WERI-Rb-1 (cell line): ENCODE data around the gene LYST.

Experiments
- DNase-seq: peaks from one replicate; pipeline ENCODE4 v3.0.0-alpha.2; 2020
- H3K27ac ChIP-seq: fragments of 250-450 bp; sonication (Bioruptor Pico); 2 replicates; pipeline ENCODE4 v1.5.1; 2020; ENCODE audit warnings: mild to moderate bottlenecking, moderate library complexity
- H3K27me3 ChIP-seq: fragments of 250-450 bp; sonication (Bioruptor Pico); 2 replicates; pipeline ENCODE4 v1.5.1; 2021; ENCODE audit warnings: mild to moderate bottlenecking, low read depth, moderate library complexity; ENCODE audit not compliant: insufficient read depth, severe bottlenecking
- H3K36me3 ChIP-seq: fragments of 250-450 bp; sonication (Bioruptor Pico); 2 replicates; pipeline ENCODE4 v1.5.1; 2020; ENCODE audit warnings: mild to moderate bottlenecking, moderate library complexity
- H3K4me3 ChIP-seq: 2 replicates; pipeline ENCODE4 v1.5.1; 2011; ENCODE audit warnings: low read depth, mild to moderate bottlenecking, control low read depth, low read length
- H3K9me3 ChIP-seq: fragments of 250-450 bp; sonication (Bioruptor Pico); 2 replicates; pipeline ENCODE4 v1.5.1; 2021; ENCODE audit warnings: mild to moderate bottlenecking, moderate library complexity; ENCODE audit not compliant: severe bottlenecking
- TF ChIP-seq, protein P1 (sequence below): IDR thresholded peaks from 2 replicates; pipeline ENCODE4 v1.5.1; 2011; ENCODE audit warnings: low read depth, mild to moderate bottlenecking, control low read depth, inconsistent platforms, low read length

LYST gene

DNA sequence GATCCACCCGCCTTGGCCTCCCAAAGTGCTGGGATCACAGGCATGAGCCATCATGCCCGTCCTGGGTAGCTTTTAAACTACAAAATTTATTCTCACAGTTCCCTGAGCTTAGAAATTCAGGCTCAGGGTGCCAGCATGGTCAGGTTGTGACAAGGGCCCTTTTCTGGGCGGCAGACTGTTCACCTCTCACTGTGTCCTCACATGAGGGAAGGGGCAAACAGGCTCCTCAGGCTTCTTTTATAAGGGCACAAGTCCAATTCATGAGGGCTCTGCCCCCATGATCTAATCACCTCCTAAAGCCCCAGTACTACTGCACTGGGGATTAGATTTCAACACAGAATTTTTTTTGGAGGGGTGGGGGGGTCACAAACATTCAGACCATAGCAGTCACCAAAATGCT, 253.9 kb downstream of the LYST start:
- Histone ChIP-seq H3K9me3 (no peaks in the 10 kb centered on the region), H3K27me3 (no peaks in the 10 kb centered on the region)
- TF ChIP-seq, protein P1, sequence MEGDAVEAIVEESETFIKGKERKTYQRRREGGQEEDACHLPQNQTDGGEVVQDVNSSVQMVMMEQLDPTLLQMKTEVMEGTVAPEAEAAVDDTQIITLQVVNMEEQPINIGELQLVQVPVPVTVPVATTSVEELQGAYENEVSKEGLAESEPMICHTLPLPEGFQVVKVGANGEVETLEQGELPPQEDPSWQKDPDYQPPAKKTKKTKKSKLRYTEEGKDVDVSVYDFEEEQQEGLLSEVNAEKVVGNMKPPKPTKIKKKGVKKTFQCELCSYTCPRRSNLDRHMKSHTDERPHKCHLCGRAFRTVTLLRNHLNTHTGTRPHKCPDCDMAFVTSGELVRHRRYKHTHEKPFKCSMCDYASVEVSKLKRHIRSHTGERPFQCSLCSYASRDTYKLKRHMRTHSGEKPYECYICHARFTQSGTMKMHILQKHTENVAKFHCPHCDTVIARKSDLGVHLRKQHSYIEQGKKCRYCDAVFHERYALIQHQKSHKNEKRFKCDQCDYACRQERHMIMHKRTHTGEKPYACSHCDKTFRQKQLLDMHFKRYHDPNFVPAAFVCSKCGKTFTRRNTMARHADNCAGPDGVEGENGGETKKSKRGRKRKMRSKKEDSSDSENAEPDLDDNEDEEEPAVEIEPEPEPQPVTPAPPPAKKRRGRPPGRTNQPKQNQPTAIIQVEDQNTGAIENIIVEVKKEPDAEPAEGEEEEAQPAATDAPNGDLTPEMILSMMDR, result no peak

More for the DNA sequence above, 253.9 kb downstream of the LYST start:
- H3K27ac ChIP-seq, result no peak overlapping the region
- H3K36me3 ChIP-seq, result peaks cover 13% of the 10 kb centered on the region
- DNase-seq, result no peak
- H3K4me3 ChIP-seq, result no peak overlapping the region
